Activated CD4-positive, alpha-beta memory T cell treated with anti-CD3 and anti-CD28 coated beads, Interleukin-2, amount 10 ng/mL, durations not matched to agents 7 days and 5 days (primary cell): ENCODE results near the gene PAOX. TPM values are rescaled to one million over a fixed set of nuclear protein-coding genes. Genes with fewer than 3 reads are reported as not detected.
"Not testable (repeated sequence)": the region's sequence is repeated elsewhere in the genome, so short reads cannot be mapped to it uniquely, and the experiment has no call there.

Experiments used
- CTCF ChIA-PET: fragments of 350-600 bp; sonication (Branson Sonifier 250); formaldehyde crosslinking; loops from one replicate; lab custom pipeline; 2021; ENCODE audit warnings: antibody characterized with exemption, inconsistent platforms; lab: Charles Lee
- POLR2A ChIA-PET: fragments of 350-600 bp; sonication (Branson Sonifier 250); formaldehyde crosslinking; loops from one replicate; lab custom pipeline; 2021; ENCODE audit warnings: antibody characterized with exemption; lab: Charles Lee
- DNase-seq: peaks from one replicate; pipeline ENCODE4 v3.0.0-alpha.2; 2020
- H3K27ac Mint-ChIP-seq: one replicate; pipeline ENCODE4 v1.8.0; 2021; ENCODE audit warnings: mild to moderate bottlenecking, mixed read lengths
- H3K27me3 Mint-ChIP-seq: one replicate; pipeline ENCODE4 v1.8.0; 2021; ENCODE audit warnings: mixed read lengths
- H3K36me3 Mint-ChIP-seq: one replicate; pipeline ENCODE4 v1.8.0; 2021; ENCODE audit warnings: low read depth, mixed read lengths
- H3K4me1 Mint-ChIP-seq: one replicate; pipeline ENCODE4 v1.8.0; 2021; ENCODE audit warnings: mixed read lengths
- H3K4me3 Mint-ChIP-seq: one replicate; pipeline ENCODE4 v1.8.0; 2021; ENCODE audit warnings: mild to moderate bottlenecking, mixed read lengths
- H3K9me3 Mint-ChIP-seq: one replicate; pipeline ENCODE4 v1.8.0; 2021; ENCODE audit warnings: mixed read lengths
- total RNA-seq, 2 experiments: library from RNA; stranded (reverse); gene quantifications; one replicate each; pipeline ENCODE4 v1.2.3, GENCODE V29; 2021

The PAOX gene
- total RNA-seq, 2 experiments from 2014 or later = 5.9 to 7.8 TPM

DNA sequence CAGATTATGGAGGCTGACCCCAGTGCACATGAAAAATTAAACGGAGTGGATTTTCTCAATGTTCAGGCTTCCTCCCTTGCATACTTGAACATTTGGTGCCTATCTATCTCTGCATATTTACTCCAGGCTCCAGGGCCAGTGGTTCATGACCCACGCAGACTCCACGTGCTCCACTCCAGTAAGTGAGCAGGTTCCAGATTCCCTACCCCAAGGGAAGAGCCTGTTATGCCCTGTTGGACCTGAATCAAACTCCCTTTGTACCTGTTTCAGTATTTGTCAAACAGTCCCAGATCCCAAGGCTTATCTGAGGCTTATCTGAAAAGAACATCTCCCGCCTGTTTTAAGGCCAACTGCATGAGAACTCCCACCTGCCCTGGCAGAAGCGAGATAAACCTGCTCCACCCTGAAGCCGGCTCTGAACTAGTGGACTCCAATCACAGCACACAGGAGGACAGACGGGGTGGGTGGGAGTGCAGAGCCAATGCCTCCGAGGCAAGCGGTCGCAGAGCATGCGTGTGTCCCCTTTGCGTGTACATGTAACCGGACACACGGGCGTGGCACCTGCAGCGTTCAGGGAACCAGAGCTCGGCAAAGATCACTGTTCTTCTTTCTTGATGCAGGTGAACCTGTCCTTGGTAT lies 19.0 kb upstream of the PAOX start:
- no peaks in the 10 kb centered on the region for H3K36me3 Mint-ChIP-seq
- H3K27me3 Mint-ChIP-seq = no peaks in the 10 kb centered on the region
- no peak overlapping the region for H3K27ac Mint-ChIP-seq
- DNase-seq = no peak
- H3K4me1 Mint-ChIP-seq = no peaks in the 10 kb centered on the region
- POLR2A ChIA-PET = interaction anchor here (1.9 kb wide), 1 partner anchor 13 kb away, joined by 5 read pairs; the partner anchor contains the start of gene ECHS1
- H3K4me3 Mint-ChIP-seq = no peak overlapping the region
- H3K9me3 Mint-ChIP-seq = no peaks in the 10 kb centered on the region
- CTCF ChIA-PET = interaction anchor here (0.9 kb wide), 1 partner anchor 30 kb away, joined by 4 read pairs; no protein-coding TSS in a partner anchor

DNA sequence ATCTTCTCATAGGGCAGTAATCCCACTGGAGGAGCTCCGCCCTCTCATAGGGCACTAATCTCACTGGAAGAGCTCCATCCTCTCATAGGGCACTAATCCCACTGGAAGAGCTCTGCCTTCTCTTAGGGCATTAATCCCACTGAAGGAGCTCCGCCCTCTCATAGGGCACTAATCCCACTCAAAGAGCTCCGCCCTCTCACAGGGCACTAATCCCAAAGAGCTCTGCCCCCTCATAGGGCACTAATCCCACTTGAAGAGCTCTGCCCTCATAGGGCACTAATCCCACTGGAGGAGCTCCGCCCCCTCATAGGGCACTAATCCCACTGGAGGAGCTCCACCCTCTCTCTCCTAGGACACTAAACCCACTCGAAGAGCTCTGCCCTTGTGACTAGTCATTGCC lies 17.8 kb upstream of the PAOX start:
- H3K9me3 Mint-ChIP-seq = no peaks in the 10 kb centered on the region
- no peak for DNase-seq
- H3K4me1 Mint-ChIP-seq = no peaks in the 10 kb centered on the region
- ChIA-PET CTCF (interaction anchor here (0.9 kb wide), 1 partner anchor 32 kb away, joined by 4 read pairs; no protein-coding TSS in a partner anchor), POLR2A (interaction anchor here (0.7 to 1.9 kb wide), 4 partner anchors 10 to 76 kb away, joined by 3 to 8 read pairs (median 4); partner anchors contain the start of gene ECHS1)
- H3K27me3 Mint-ChIP-seq = no peaks in the 10 kb centered on the region
- no peak overlapping the region for H3K4me3 Mint-ChIP-seq
- no peak overlapping the region for H3K27ac Mint-ChIP-seq
- H3K36me3 Mint-ChIP-seq = no peaks in the 10 kb centered on the region

DNA sequence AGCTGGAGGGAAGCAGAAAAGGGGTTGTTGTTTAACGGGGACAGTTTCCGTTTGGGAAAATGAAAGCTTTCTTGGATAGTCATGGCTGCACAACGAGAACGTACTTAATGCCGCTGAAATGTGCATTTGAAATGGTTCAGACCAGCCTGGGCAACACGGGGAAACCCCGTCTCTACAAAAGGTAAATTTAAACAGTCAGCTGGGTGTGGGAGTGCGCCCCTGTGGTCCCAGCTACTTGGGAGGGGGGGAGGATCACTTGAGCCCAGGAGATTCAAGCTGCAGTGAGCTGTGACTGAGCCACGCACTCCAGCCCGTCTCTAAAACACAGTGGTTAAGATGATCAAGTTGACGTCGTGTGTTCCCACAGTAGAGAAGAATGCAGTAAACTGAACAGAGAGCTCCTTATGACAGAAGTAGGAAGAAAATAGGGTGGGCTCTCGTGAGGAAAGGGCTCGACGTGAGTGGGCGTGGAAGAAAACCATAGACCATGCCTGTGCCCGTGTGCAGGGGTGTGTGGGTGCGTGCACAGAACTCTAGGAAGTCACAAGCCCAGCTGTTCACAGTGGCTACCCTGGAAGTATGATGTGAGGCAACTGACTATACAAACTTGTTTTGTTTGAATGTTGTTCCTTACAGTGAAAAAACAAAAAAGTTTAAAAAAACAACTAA lies 17.2 kb upstream of the PAOX start:
- Mint-ChIP-seq H3K4me1 (no peaks in the 10 kb centered on the region), H3K27ac (no peak overlapping the region), H3K36me3 (no peaks in the 10 kb centered on the region), H3K4me3 (no peak overlapping the region), H3K27me3 (no peaks in the 10 kb centered on the region), H3K9me3 (no peaks in the 10 kb centered on the region)
- no peak for DNase-seq
- ChIA-PET POLR2A (interaction anchor here (0.7 to 1.9 kb wide), 4 partner anchors 9 to 76 kb away, joined by 3 to 8 read pairs (median 4); partner anchors contain the start of gene ECHS1), CTCF (no interaction called here)

DNA sequence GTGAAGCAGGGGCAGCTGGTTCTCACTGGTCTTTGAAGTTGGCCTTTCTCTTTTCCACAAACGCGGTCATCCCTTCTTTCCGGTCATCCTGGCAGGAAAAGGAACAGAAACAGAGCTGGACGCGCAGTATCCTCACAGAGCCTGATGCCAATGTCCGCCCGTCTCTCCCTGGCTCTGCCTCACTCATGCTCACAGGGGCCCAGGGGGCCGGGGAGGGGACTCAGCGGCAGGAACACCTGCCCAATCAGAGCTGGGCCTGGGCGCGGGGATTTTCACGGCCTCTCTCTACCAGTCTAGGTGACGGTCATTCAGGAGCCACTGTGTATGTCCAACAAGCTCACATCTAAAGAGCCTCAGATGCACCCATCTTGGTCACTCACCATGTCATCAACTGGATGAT lies 16.2 kb upstream of the PAOX start:
- no peak for DNase-seq
- Mint-ChIP-seq H3K27ac (no peak overlapping the region), H3K9me3 (no peaks in the 10 kb centered on the region), H3K4me1 (no peaks in the 10 kb centered on the region), H3K36me3 (no peaks in the 10 kb centered on the region), H3K27me3 (no peaks in the 10 kb centered on the region), H3K4me3 (no peak overlapping the region)
- ChIA-PET POLR2A (no interaction called here), CTCF (no interaction called here)

DNA sequence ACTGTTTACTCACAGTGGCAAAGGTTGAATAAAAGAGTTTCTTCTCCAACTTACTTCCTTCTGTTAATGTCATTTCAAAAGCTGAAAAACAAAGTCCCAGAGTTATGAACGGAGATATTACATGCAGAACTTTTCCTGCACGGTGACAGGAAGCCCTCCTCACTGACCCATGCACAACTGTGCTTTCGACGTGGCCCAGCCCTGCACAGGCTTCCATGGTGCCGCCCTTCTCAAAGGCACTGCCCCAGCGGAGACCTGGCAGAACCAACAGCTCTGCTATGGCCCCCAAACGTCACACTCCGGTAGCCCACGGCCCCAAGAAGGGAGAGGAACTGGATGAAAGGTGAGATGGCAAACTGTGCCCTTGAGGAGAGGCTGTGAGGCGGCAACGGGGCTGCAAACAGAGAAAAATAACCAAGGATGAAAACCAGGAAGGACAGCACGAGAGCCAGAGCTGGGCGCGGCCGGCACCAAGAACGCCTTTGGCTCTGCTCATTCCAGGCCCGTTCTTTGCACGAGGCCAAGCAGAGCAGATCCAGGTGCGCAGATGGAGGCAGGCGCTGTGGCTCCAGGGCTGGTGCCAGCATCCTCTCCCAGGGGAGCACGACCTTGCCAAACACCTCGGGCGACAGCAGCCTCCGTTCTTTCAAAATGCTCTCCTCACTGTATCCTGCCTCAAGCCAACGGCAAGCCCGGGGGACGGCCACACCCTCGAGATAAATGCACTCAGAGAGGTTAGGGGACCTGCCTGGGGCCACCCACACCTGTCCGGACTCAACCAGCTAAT lies 14.2 kb upstream of the PAOX start:
- no peaks in the 10 kb centered on the region for H3K9me3 Mint-ChIP-seq
- CTCF ChIA-PET = no interaction called here
- DNase-seq = no peak
- H3K4me1 Mint-ChIP-seq = no peaks in the 10 kb centered on the region
- no peak overlapping the region for H3K27ac Mint-ChIP-seq
- POLR2A ChIA-PET = no interaction called here
- H3K36me3 Mint-ChIP-seq = peaks cover 4% of the 10 kb centered on the region
- H3K27me3 Mint-ChIP-seq = no peaks in the 10 kb centered on the region
- H3K4me3 Mint-ChIP-seq = no peak overlapping the region

DNA sequence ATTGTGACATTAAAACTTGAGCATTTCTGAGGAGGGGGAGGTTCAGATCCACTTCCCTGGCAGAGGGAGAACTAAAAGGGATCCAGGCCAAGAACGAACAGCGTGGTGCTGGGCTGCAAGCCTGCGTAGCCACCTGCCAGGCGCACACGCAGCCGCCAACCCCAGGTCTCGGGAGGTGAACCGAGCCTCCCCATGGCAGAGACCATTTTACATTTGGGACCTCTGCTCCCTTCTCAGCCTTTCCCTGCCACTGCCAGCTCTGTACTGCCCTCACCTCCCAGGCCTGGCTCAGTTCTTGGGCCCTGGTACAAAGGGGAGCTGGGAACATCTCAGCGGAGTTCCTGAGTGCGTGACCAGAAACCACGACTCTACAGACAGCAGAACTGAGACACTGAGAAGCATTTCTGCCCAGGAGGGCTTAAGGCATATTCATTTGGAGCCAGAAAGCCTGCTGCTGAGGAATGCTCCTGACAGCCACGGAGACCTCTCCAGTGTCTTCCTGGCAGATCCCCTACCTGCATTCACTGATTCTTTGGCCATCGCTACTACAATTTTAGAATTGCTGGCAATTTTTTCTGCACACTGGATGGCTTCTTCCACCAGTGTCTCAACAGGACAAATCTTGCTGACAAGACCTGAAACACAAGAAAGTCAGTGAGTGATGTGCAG lies 13.5 kb upstream of the PAOX start:
- no peak for DNase-seq
- Mint-ChIP-seq H3K27me3 (no peaks in the 10 kb centered on the region), H3K4me1 (no peaks in the 10 kb centered on the region), H3K27ac (no peak overlapping the region), H3K36me3 (peaks cover 4% of the 10 kb centered on the region), H3K9me3 (no peaks in the 10 kb centered on the region), H3K4me3 (no peak overlapping the region)
- CTCF ChIA-PET = no interaction called here
- POLR2A ChIA-PET = no interaction called here

DNA sequence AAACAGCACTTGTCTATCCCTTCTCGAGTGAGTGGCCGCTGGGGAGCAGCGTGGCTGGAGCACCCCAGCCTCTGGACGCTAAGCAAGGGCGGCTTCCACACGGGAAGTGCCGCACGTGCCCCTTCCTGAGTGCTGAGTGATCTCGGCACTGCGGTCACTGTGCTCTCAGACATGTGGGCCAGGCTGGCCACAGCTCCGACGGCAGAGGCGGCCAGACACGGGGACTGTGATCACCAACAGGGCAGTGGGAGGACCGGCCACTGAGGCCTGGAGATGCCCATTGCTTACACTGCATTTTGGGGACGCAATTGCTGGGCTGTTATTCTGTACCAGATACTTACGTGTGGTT lies 13.0 kb upstream of the PAOX start:
- Mint-ChIP-seq H3K9me3 (no peaks in the 10 kb centered on the region), H3K4me1 (no peaks in the 10 kb centered on the region), H3K4me3 (no peak overlapping the region), H3K27me3 (no peaks in the 10 kb centered on the region), H3K36me3 (peaks cover 4% of the 10 kb centered on the region), H3K27ac (no peak overlapping the region)
- no peak for DNase-seq
- CTCF ChIA-PET = no interaction called here
- POLR2A ChIA-PET = no interaction called here

DNA sequence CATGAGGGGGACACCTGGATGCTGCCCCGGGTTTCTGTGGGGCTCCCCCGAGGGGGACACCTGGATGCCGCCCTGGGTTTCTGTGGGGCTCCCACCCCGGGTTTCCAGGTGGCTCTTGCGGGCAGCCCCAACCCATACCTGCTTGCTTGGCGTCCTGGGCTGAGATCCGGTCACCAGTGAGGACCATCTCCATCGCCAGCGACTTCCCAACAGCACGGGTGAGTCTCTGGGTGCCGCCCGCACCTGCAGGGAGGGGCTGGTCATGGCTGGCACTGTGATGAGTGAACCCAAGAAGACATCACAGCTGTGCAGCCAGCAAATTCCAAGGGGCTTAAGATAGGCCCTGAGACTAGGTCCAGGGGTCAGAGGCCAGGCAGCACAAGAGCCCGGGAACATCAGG lies 12.3 kb upstream of the PAOX start:
- Mint-ChIP-seq H3K27me3 (no peaks in the 10 kb centered on the region), H3K4me1 (peaks cover 3% of the 10 kb centered on the region), H3K36me3 (peaks cover 4% of the 10 kb centered on the region), H3K9me3 (no peaks in the 10 kb centered on the region), H3K4me3 (no peak overlapping the region), H3K27ac (no peak overlapping the region)
- no peak for DNase-seq
- CTCF ChIA-PET = interaction anchor here (0.5 kb wide), 1 partner anchor 37 kb away, joined by 3 read pairs; no protein-coding TSS in a partner anchor
- POLR2A ChIA-PET = no interaction called here

DNA sequence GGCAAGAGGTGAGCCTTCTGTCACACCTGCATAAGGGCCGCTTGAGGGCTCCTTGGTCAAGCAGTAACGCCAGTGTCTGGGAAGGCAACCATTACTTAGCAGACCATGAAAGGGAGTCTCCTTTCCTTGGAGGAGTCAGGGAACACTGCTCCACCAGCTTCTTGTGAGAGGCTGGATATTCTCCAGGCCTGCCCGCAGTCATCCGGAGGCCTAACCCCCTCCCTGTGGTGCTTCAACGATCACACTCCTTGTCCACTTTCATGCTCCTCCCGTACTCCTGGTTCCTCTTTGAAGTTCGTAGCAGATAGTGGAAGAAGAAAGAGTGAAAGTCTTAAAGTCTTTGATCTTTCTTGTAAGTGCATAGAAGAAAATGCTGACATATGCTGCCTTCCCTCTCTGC lies 11.6 kb upstream of the PAOX start:
- CTCF ChIA-PET = interaction anchor here (0.5 kb wide), 1 partner anchor 38 kb away, joined by 3 read pairs; no protein-coding TSS in a partner anchor
- H3K27me3 Mint-ChIP-seq, H3K4me3 Mint-ChIP-seq, H3K36me3 Mint-ChIP-seq, POLR2A ChIA-PET, H3K27ac Mint-ChIP-seq, DNase-seq, H3K9me3 Mint-ChIP-seq, H3K4me1 Mint-ChIP-seq: not testable (repeated sequence)

DNA sequence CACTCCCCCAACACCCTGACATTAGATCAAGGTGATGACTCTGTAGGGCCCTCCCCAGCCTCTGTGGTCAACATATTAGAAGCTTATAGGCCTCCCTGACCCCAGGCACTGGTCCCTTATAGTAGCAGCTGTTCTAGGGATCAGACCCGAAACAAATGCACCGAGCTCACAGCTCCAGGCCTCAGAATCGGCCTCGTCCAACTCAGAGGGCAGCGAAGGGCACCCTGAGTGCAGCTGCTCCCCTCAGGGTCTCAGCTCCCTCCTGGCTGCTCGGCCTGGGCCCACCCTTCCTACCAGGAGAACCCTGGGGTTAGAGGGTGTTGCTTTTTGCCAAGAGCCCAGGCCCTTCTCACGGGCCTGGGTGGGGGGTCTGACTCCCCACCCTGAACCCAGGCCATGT lies 10.9 kb upstream of the PAOX start:
- POLR2A ChIA-PET = no interaction called here
- CTCF ChIA-PET = interaction anchor here (0.8 kb wide), 1 partner anchor 38 kb away, joined by 3 read pairs; no protein-coding TSS in a partner anchor
- Mint-ChIP-seq H3K4me3 (no peak overlapping the region), H3K9me3 (no peaks in the 10 kb centered on the region), H3K36me3 (peaks cover 4% of the 10 kb centered on the region), H3K27me3 (no peaks in the 10 kb centered on the region), H3K27ac (no peak overlapping the region), H3K4me1 (peaks cover 8% of the 10 kb centered on the region)
- no peak for DNase-seq

DNA sequence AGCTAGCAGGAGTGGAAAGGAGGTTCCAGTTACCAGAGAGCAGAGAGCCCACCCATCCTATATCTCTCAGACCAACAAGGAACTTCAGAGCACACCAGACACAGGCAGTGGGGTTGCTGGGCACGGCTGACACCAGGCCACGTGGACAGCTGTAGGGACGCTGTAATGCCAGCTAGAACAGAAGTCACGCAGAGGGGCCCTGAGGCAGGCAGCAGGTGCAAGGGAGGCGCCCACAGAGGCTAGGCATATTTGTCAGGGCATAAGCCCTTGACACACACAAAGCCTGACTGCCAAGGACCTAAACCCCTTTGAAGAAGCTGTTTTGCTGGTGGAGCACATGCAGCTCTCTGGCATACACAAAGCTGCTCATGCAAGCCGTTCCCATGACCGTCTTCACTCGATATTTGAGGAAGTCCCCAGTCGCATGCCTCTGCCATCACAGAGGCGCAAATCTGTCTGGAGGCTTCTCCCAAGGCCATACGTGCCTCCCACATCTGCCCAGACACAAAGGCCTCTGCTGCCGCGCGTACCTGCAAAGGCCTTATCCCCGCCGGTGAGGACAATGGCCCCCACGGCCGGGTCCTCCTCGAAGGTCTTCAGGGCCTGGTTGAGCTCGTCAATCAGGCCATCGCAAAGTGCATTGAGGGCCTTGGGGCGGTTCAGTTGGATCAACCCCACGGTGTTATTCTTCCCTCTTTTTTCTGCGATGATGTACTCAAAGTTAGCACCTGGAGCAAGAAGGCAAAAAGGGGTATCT lies 8.9 kb upstream of the PAOX start:
- Mint-ChIP-seq H3K4me1 (peaks cover 17% of the 10 kb centered on the region), H3K4me3 (peak overlapping the region; percentile 38), H3K27me3 (peaks cover 1% of the 10 kb centered on the region), H3K9me3 (no peaks in the 10 kb centered on the region), H3K27ac (no peak overlapping the region), H3K36me3 (peaks cover 4% of the 10 kb centered on the region)
- POLR2A ChIA-PET = interaction anchor here (1.3 to 1.4 kb wide), 2 partner anchors 9 to 20 kb away, joined by 3 to 4 read pairs; no protein-coding TSS in a partner anchor
- CTCF ChIA-PET = no interaction called here
- DNase-seq = no peak

DNA sequence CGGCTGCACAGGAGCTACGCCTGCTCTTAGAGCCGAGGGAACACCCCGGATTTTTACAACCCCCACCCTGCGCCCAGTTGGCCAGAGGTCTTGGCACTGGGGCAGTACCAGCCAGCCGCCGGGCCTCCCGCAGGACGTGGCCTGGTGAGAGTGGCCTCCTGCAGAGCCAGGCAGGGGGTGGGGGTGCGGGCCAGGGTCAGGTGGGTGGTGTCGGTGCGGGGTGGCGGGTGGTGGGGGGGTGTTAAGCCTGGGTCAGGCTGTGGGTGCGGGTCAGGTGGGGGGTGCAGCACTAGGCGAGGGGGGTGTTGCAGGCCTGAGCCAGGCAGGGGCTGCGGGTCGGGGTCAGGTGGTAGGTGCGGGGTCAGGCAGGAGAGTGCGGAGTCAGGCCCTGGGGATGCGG lies 6.6 kb upstream of the PAOX start:
- no peaks in the 10 kb centered on the region for H3K9me3 Mint-ChIP-seq
- CTCF ChIA-PET = no interaction called here
- peaks cover 8% of the 10 kb centered on the region for H3K27me3 Mint-ChIP-seq
- H3K27ac Mint-ChIP-seq = no peak overlapping the region
- POLR2A ChIA-PET = interaction anchor here (1.0 to 1.8 kb wide), 6 partner anchors 15 to 22 kb away, joined by 3 to 12 read pairs (median 5); partner anchors contain the start of genes FUOM and MTG1
- DNase-seq = no peak
- H3K36me3 Mint-ChIP-seq = peaks cover 4% of the 10 kb centered on the region
- H3K4me3 Mint-ChIP-seq = peak overlapping the region; percentile 72
- peaks cover 24% of the 10 kb centered on the region for H3K4me1 Mint-ChIP-seq
